ENCODE data around the gene IER5L.
"Not testable (repeated sequence)": the region's sequence is repeated elsewhere in the genome, so short reads cannot be mapped to it uniquely, and the experiment has no call there.

IER5L gene

GRCh38 chr9:129204840-129205239 lies 26.8 kb upstream of the IER5L start:
- no peak for DNase-seq (ENCODE audit: low read depth, low spot score)
- no peak overlapping the region for H3K27ac ChIP-seq

DNA sequence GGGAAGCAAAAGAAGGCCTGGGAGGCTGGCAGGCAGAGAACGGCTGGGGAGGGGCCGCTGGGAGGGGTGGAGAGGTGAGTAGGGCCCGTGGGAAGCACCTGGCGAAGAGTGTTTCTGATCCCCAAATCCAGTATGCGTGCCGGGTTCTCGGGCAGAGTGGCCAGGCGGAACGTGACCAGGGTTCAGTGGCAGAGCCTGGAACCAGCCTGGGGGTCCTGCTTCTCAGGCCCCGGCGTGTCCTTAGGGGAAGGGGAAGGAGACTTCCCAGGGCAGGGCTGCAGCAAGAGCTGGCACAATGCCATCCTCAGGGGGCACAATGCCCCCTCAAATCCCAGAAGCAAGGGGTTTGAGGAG lies 25.5 kb upstream of the IER5L start:
- DNase-seq (ENCODE audit: low read depth, low spot score): no peak
- H3K27ac ChIP-seq: no peak overlapping the region

GRCh38 chr9:129202613-129203555 lies 24.8 kb upstream of the IER5L start:
- no peak for DNase-seq (ENCODE audit: low read depth, low spot score)
- H3K27ac ChIP-seq: no peak overlapping the region

GRCh38 chr9:129201866-129202265 lies 23.8 kb upstream of the IER5L start:
- DNase-seq (ENCODE audit: low read depth, low spot score): no peak
- no peak overlapping the region for H3K27ac ChIP-seq

- DNase-seq (ENCODE audit: low read depth, low spot score): no peak
- H3K27ac ChIP-seq: no peak overlapping the region
Observed at GRCh38 chr9:129201289-129201688, 23.2 kb upstream of the IER5L start.

GRCh38 chr9:129200255-129200654 lies 22.2 kb upstream of the IER5L start:
- no peak for DNase-seq (ENCODE audit: low read depth, low spot score)
- no peak overlapping the region for H3K27ac ChIP-seq

DNA sequence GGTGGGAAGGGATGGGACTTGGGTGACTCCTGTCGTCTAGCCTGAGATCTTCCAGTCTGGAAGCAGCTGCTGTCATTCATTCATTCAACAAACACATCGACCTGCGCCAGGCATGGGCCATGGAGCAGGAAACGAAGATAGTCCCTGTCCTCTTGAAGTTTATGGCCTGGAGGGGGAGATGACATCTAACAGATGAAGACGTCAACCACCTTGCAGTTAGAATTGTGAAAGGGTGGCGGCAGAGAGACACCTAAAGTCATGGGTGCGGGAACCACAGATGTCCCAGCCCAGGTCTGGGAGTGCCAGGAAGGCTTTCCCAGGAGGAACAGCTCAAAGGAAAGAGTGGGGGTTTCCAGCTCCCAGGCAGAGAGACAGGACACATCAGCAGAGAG lies 21.0 kb upstream of the IER5L start:
- no peak for DNase-seq (ENCODE audit: low read depth, low spot score)
- no peak overlapping the region for H3K27ac ChIP-seq

- H3K27ac ChIP-seq: no peak overlapping the region
- no peak for DNase-seq (ENCODE audit: low read depth, low spot score)
Observed at GRCh38 chr9:129198319-129199043, 20.4 kb upstream of the IER5L start.

GRCh38 chr9:129197978-129198318 lies 19.9 kb upstream of the IER5L start:
- no peak overlapping the region for H3K27ac ChIP-seq
- DNase-seq (ENCODE audit: low read depth, low spot score): no peak

DNA sequence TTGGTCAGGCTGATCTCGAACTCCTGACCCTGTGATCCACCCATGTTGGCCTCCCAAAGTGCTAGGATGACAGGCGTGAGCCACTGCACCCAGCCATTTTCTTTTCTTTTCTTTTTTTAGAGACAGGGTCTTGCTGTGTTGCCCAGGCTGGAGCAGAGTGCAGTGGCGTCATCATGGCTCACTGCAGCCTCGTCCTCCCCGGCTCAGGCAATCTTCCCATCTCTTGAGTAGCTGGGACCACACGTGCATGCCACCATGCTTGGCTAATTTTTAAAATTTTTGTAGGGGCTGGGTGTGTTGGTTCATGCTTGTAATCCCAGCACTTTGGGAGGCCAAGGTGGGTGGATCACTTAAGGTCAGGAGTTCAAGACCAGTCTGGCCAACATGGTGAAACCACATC lies 19.0 kb upstream of the IER5L start:
- not testable (repeated sequence) for H3K27ac ChIP-seq; DNase-seq (ENCODE audit: low read depth, low spot score)

DNA sequence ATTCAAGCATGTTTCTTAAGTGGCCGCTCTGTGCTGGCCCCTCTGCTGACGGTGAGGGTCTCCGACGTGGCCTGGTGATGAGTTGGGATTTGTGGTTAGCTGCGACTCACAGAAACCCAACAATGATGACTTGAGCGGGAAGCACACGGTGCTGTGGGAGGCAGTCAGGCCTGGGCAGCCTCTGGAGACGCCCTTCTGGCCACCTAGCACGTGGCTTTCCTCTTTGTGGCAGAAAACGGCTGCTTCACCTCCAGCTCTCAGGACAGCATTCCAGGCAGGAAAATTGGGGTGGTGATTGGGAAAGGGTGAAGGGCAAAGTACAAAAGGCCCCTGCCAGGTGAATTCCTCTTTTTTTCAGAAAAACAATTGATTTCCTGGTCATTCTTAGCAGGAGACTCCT lies 17.5 kb upstream of the IER5L start:
- no peak for DNase-seq (ENCODE audit: low read depth, low spot score)
- no peak overlapping the region for H3K27ac ChIP-seq

DNA sequence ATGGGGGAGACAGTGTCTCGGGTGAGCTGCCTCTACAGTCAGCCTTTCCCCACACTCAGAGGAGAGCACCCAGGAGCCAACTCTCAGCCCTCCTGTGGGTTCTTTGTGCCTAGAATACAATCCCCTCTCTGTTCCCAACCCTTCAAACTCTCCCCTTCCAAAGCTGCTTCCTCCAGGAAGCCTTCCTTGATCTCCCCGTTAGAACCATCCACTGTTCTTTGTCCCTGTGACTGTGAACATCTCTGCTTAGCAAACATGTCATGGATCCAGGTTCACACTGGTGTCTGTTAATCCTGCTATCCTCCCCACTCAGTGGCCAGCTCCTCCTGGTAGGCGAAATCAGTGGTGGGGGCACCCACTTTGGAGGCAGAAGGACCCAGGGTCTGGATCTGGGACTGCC lies 16.2 kb upstream of the IER5L start:
- no peak overlapping the region for H3K27ac ChIP-seq
- no peak for DNase-seq (ENCODE audit: low read depth, low spot score)

GRCh38 chr9:129193655-129194054 lies 15.6 kb upstream of the IER5L start:
- no peak overlapping the region for H3K27ac ChIP-seq
- no peak for DNase-seq (ENCODE audit: low read depth, low spot score)

- DNase-seq (ENCODE audit: low read depth, low spot score): no peak
Observed at GRCh38 chr9:129191234-129191633, 13.2 kb upstream of the IER5L start.

DNA sequence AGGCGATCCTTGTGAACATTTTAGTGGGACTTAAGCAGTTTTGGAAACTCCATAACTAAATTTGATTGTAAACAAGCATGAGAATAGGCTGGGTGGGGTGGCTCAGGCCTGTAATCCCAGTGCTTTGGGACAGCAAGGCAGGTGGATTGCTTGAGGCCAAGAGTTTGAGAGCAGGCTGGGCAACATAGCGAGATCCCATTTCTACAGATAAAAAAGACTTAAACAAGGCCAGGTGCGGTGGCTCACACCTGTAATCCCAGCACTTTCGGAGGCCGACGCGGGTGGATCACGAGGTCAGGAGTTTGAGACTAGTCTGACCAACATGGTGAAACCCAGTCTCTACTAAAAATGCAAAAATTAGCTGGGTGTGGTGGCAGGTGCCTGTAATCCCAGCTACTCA lies 11.9 kb upstream of the IER5L start:
- DNase-seq (ENCODE audit: low read depth, low spot score); H3K27ac ChIP-seq: not testable (repeated sequence)

More at GRCh38 chr9:129191234-129191633, 13.2 kb upstream of the IER5L start:
- H3K27ac ChIP-seq: no peak overlapping the region

GRCh38 chr9:129187042-129187441 lies 9.0 kb upstream of the IER5L start:
- no peak for DNase-seq (ENCODE audit: low read depth, low spot score)
- no peak overlapping the region for H3K27ac ChIP-seq

GRCh38 chr9:129185991-129186390 lies 7.9 kb upstream of the IER5L start:
- no peak overlapping the region for H3K27ac ChIP-seq
- no peak for DNase-seq (ENCODE audit: low read depth, low spot score)

DNA sequence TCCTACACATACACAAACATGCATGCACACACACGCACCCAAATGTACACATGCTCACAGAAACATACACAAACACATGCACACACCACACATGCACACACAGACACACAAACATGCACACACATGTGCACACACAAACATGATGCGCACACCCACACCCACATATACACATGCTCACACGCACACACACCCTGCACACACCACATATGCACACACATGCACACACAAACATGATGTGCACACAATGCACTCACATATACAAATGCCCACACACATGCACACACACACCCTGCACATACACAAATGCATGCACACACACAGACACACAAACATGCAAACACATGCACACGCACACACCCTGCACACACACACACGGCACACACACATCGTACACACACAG lies 7.3 kb upstream of the IER5L start:
- no peak for DNase-seq (ENCODE audit: low read depth, low spot score)
- no peak overlapping the region for H3K27ac ChIP-seq

GRCh38 chr9:129184596-129185122 lies 6.6 kb upstream of the IER5L start:
- DNase-seq (ENCODE audit: low read depth, low spot score): no peak
- H3K27ac ChIP-seq: no peak overlapping the region

GRCh38 chr9:129184219-129184524 lies 6.1 kb upstream of the IER5L start:
- H3K27ac ChIP-seq: no peak overlapping the region
- no peak for DNase-seq (ENCODE audit: low read depth, low spot score)

- no peak overlapping the region for H3K27ac ChIP-seq
- no peak for DNase-seq (ENCODE audit: low read depth, low spot score)
Observed at GRCh38 chr9:129183495-129184218, 5.6 kb upstream of the IER5L start.
